D721Med (cell line): ENCODE measurements around the gene GPR32.

ENCODE experiments used
- DNase-seq: peaks from one replicate; pipeline ENCODE4 v3.0.0; 2011; ENCODE audit warnings: low spot score; ENCODE audit not compliant: insufficient read length
- FAIRE-seq: peaks from 2 replicates; lab custom pipeline; 2011; peaks lifted over from hg19 to GRCh38; lab: Jason Lieb, UNC
- TF ChIP-seq, protein P1 (sequence below): IDR thresholded peaks from 2 replicates; pipeline ENCODE4 v1.5.1; 2012; ENCODE audit warnings: mild to moderate bottlenecking, control low read depth; ENCODE audit not compliant: insufficient read depth; ENCODE audit errors: missing control alignments

GPR32 gene

DNA sequence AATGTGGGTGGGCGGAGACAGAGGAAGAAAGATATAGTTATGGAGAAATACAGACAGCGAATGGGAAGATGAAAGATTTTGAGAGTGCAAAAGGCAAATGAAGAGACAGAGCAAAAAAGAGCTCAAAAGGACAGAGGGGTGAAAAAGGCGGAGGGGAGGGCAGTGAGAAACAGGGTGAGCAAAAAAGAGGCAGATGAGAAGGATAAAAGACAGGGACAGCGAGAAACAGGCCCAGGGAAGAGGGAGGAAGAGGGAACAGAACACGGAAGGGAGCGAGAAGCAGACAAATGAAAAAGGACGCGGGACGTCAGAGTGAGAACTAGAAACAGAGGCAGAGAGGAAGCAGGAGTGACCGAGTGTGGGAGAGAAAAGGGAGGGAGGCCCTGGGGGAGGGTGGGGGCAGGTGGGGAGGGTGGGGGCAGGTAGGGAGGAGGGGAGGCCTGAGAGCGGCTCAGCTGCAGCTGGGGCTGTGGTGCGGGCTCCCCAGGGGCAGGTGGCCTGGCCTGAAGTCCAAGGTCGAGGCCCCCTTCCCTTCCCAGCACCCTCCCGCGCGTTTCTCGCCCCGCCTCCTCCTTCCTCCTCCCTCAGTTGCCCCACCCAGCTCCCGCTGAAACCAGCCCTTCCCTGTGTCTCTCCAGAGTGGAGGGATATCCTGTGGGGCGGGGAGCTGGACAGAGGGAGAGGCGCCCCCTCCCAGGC, 50.4 kb downstream of the GPR32 start:
- no peak for DNase-seq
- TF ChIP-seq, protein P1, sequence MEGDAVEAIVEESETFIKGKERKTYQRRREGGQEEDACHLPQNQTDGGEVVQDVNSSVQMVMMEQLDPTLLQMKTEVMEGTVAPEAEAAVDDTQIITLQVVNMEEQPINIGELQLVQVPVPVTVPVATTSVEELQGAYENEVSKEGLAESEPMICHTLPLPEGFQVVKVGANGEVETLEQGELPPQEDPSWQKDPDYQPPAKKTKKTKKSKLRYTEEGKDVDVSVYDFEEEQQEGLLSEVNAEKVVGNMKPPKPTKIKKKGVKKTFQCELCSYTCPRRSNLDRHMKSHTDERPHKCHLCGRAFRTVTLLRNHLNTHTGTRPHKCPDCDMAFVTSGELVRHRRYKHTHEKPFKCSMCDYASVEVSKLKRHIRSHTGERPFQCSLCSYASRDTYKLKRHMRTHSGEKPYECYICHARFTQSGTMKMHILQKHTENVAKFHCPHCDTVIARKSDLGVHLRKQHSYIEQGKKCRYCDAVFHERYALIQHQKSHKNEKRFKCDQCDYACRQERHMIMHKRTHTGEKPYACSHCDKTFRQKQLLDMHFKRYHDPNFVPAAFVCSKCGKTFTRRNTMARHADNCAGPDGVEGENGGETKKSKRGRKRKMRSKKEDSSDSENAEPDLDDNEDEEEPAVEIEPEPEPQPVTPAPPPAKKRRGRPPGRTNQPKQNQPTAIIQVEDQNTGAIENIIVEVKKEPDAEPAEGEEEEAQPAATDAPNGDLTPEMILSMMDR: no peak
- no peak for FAIRE-seq

DNA sequence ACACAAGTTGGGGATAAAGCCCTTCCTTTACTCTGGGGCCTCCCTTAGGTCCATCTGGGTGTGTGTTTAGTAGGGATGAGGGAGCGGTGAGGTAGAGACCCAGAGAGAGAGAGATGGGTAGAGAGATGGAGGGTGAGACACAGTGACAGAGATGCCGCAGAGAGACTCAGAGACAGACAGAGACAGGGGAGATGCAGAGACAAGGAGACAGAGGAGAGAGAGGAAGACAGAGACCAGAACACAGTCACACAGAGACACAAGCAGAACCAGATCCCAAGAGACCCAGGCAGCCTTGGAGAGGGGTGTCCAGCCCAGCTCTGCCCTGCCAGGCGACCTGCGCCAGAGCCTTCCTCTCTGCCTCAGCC, 51.0 kb downstream of the GPR32 start:
- TF ChIP-seq, protein P1: no peak
- DNase-seq: no peak
- no peak for FAIRE-seq
